H9 (cell line): ENCODE measurements around the gene KCTD20. TPM values are rescaled to one million over a fixed set of nuclear protein-coding genes. Genes with fewer than 3 reads are reported as not detected.

ENCODE experiments used
- DNase-seq: peaks from one replicate; pipeline ENCODE4 v3.0.0-alpha.2; 2017
- H2AFZ ChIP-seq: one replicate; pipeline ENCODE4 v1.6.1; 2013; ENCODE audit warnings: mild to moderate bottlenecking, low read length, control low read depth, moderate library complexity
- H2AK5ac ChIP-seq: 2 replicates; pipeline ENCODE4 v1.6.1; 2013; ENCODE audit warnings: low read length, control low read depth, mixed read lengths; ENCODE audit not compliant: insufficient read length
- H2BK120ac ChIP-seq: one replicate; pipeline ENCODE4 v1.6.1; 2013; ENCODE audit warnings: low read depth, mild to moderate bottlenecking, low read length, control low read depth, inconsistent platforms; ENCODE audit not compliant: poor library complexity, severe bottlenecking
- H2BK12ac ChIP-seq: 2 replicates; pipeline ENCODE4 v1.6.1; 2013; ENCODE audit warnings: low read length, control low read depth, mixed read lengths, low read depth; ENCODE audit not compliant: insufficient read length
- H2BK15ac ChIP-seq: 2 replicates; pipeline ENCODE4 v1.6.1; 2013; ENCODE audit warnings: low read depth, low read length, control low read depth
- H2BK20ac ChIP-seq: one replicate; pipeline ENCODE4 v1.6.1; 2013; ENCODE audit warnings: low read depth, mild to moderate bottlenecking, low read length, control low read depth, inconsistent platforms; ENCODE audit not compliant: poor library complexity, severe bottlenecking
- H2BK5ac ChIP-seq: 2 replicates; pipeline ENCODE4 v1.6.1; 2013; ENCODE audit warnings: low read length, control low read depth, mixed read lengths; ENCODE audit not compliant: insufficient read length
- H3K14ac ChIP-seq: 2 replicates; pipeline ENCODE4 v1.6.1; 2013; ENCODE audit warnings: low read length, control low read depth; ENCODE audit not compliant: insufficient read depth
- H3K18ac ChIP-seq: 2 replicates; pipeline ENCODE4 v1.6.1; 2013; ENCODE audit warnings: low read depth, mild to moderate bottlenecking, mixed read lengths, low read length, control low read depth; ENCODE audit not compliant: insufficient read length
- H3K23ac ChIP-seq: 2 replicates; pipeline ENCODE4 v1.6.1; 2013; ENCODE audit warnings: low read length, control low read depth, mixed read lengths, low read depth; ENCODE audit not compliant: insufficient read length
- H3K23me2 ChIP-seq: 2 replicates; pipeline ENCODE4 v1.6.1; 2013; ENCODE audit warnings: low read depth, mild to moderate bottlenecking, mixed read lengths, low read length, control low read depth; ENCODE audit not compliant: insufficient read length, poor library complexity, severe bottlenecking
- H3K27ac ChIP-seq: 2 replicates; pipeline ENCODE4 v1.5.1; 2013; ENCODE audit warnings: low read length, control low read depth, mixed read lengths, low read depth; ENCODE audit not compliant: insufficient read length
- H3K27me3 ChIP-seq: 2 replicates; pipeline ENCODE4 v1.6.1; 2013; ENCODE audit warnings: low read length, control low read depth, inconsistent platforms; ENCODE audit not compliant: insufficient read depth
- H3K4ac ChIP-seq: 2 replicates; pipeline ENCODE4 v1.6.1; 2013; ENCODE audit warnings: low read depth, mild to moderate bottlenecking, control low read depth, inconsistent platforms, low read length, moderate library complexity
- H3K4me1 ChIP-seq: 2 replicates; pipeline ENCODE4 v1.6.1; 2013; ENCODE audit warnings: low read length, control low read depth, inconsistent platforms; ENCODE audit not compliant: insufficient read depth
- H3K4me2 ChIP-seq: 2 replicates; pipeline ENCODE4 v1.6.1; 2013; ENCODE audit warnings: low read length, control low read depth, mixed read lengths; ENCODE audit not compliant: insufficient read length, insufficient read depth
- H3K56ac ChIP-seq: 2 replicates; pipeline ENCODE4 v1.6.1; 2013; ENCODE audit warnings: low read depth, mild to moderate bottlenecking, mixed read lengths, low read length, control low read depth; ENCODE audit not compliant: insufficient read length
- H3K79me1 ChIP-seq: 2 replicates; pipeline ENCODE4 v1.6.1; 2013; ENCODE audit warnings: low read depth, mild to moderate bottlenecking, moderate library complexity, low read length, control low read depth, inconsistent platforms; ENCODE audit not compliant: insufficient read depth, poor library complexity, severe bottlenecking
- H3K79me2 ChIP-seq: 2 replicates; pipeline ENCODE4 v1.6.1; 2013; ENCODE audit warnings: low read length, control low read depth, inconsistent platforms; ENCODE audit not compliant: insufficient read depth
- H3K9ac ChIP-seq: 2 replicates; pipeline ENCODE4 v1.6.1; 2013; ENCODE audit warnings: low read length, control low read depth, mixed read lengths; ENCODE audit not compliant: insufficient read length; ENCODE audit errors: extremely low read depth
- H3K9me3 ChIP-seq: one replicate; pipeline ENCODE4 v1.6.1; 2013; ENCODE audit warnings: low read depth, low read length, inconsistent platforms; ENCODE audit not compliant: control insufficient read depth
- H3T11ph ChIP-seq: one replicate; pipeline ENCODE4 v1.6.1; 2013; ENCODE audit warnings: mild to moderate bottlenecking, low read length, control low read depth, inconsistent platforms
- H4K20me1 ChIP-seq: one replicate; pipeline ENCODE4 v1.6.1; 2013; ENCODE audit not compliant: control insufficient read depth, insufficient read length, insufficient read depth
- H4K5ac ChIP-seq: 2 replicates; pipeline ENCODE4 v1.6.1; 2013; ENCODE audit warnings: low read depth, mild to moderate bottlenecking, mixed read lengths, low read length, control low read depth; ENCODE audit not compliant: insufficient read length
- H4K8ac ChIP-seq: replicated peaks from 2 replicates; pipeline ENCODE4 v1.6.1; 2013; ENCODE audit warnings: low read length, control low read depth, mixed read lengths, low read depth; ENCODE audit not compliant: insufficient read length
- H4K91ac ChIP-seq: 2 replicates; pipeline ENCODE4 v1.6.1; 2013; ENCODE audit warnings: low read depth, mild to moderate bottlenecking, moderate library complexity, mixed read lengths, low read length, control low read depth; ENCODE audit not compliant: insufficient read length
- H3K27ac Mint-ChIP-seq, 3 experiments: 2 replicates in 2 of 3; 3 replicates in 1 of 3; pipeline ENCODE4 v1.8.0; 2020 to 2021; ENCODE audit warnings: mixed read lengths in 3 of 3, mild to moderate bottlenecking in 1 of 3, moderate library complexity in 1 of 3
- H3K27me3 Mint-ChIP-seq: 2 replicates; pipeline ENCODE4 v1.8.0; 2021; ENCODE audit warnings: low read depth, mild to moderate bottlenecking, moderate library complexity, mixed read lengths
- H3K36me3 Mint-ChIP-seq, 3 experiments: 2 replicates in 2 of 3; 3 replicates in 1 of 3; pipeline ENCODE4 v1.8.0; 2020 to 2021; ENCODE audit warnings: low read depth in 3 of 3, mixed read lengths in 3 of 3; ENCODE audit not compliant: insufficient read depth in 1 of 3
- H3K4me1 Mint-ChIP-seq, 2 experiments: 2 replicates each; pipeline ENCODE4 v1.8.0; 2020; ENCODE audit warnings: mixed read lengths in 2 of 2
- H3K4me3 Mint-ChIP-seq, 2 experiments: 2 replicates in 1 of 2; 3 replicates in 1 of 2; pipeline ENCODE4 v1.8.0; 2020 to 2021; ENCODE audit warnings: mild to moderate bottlenecking in 2 of 2, mixed read lengths in 2 of 2, moderate library complexity in 1 of 2
- H3K9me3 Mint-ChIP-seq, 2 experiments: 2 replicates in 1 of 2; 3 replicates in 1 of 2; pipeline ENCODE4 v1.8.0; 2020; ENCODE audit warnings: mild to moderate bottlenecking in 2 of 2, mixed read lengths in 2 of 2, moderate library complexity in 1 of 2
- WGBS: extraction: QIAGEN DNeasy Blood & Tissue Kit; methylation state at CpG from one replicate; pipeline ENCODE4 v1.1.7; 2013; ENCODE audit warnings: missing lambda C conversion rate, low lambda C conversion rate, mixed read lengths; ENCODE audit not compliant: insufficient read length; ENCODE audit errors: extremely low coverage; 5-methylcytosine and 5-hydroxymethylcytosine counted together
- total RNA-seq: library from RNA; stranded (reverse); gene quantifications from 2 replicates; pipeline ENCODE4 v1.2.1, GENCODE V29; 2021
- TF ChIP-seq, protein P1 (sequence below): fragments of 200-600 bp; sonication (generic); conservative IDR thresholded peaks from 3 replicates; pipeline ENCODE4 v1.8.0; 2021; ENCODE audit warnings: antibody characterized with exemption, mild to moderate bottlenecking

KCTD20 gene
- total RNA-seq, 1 experiment from 2014 or later: 22.6 TPM

DNA sequence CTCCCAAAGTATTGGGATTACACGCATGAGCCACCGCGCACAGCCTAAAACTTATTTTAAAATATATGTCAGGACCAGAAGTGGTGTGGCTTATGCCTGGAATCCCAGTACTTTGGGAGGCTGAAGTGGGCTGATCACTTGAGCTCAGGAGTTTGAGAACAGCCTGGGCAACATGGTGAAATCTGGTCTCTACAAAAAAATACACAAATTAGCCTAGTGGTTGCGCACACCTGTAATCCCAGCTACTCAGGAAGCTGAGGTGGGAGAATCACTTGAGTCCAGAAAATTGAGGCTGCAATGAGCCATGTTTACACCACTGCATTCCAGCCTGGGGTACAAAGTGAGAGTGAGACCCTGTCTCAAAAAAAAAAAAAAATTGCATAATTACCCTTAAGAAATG is 13.9 kb upstream of the KCTD20 start:
- DNase-seq: no peak
- WGBS: no CpG with 5 or more reads among the region's 4 CpGs
- H3K27me3 Mint-ChIP-seq: no peaks in the 10 kb centered on the region; the same call in 1 of the 2 replicates

More for the DNA sequence above, 13.9 kb upstream of the KCTD20 start:
- Histone ChIP-seq H3K56ac (no peak overlapping the region), H4K91ac (no peak overlapping the region), H2BK20ac (no peak overlapping the region), H2BK120ac (no peak overlapping the region), H3K79me2 (no peaks in the 10 kb centered on the region), H3K23ac (no peak overlapping the region), H2AK5ac (no peak overlapping the region), H4K8ac (no peak overlapping the region), H4K20me1 (no peaks in the 10 kb centered on the region), H3T11ph (no peak overlapping the region), H3K27ac (no peak overlapping the region), H3K23me2 (no peaks in the 10 kb centered on the region), H3K4me1 (no peaks in the 10 kb centered on the region), H4K5ac (no peak overlapping the region), H2BK15ac (no peak overlapping the region), H3K4ac (no peak overlapping the region), H2AFZ (no peak overlapping the region), H3K14ac (no peak overlapping the region), H3K9ac (no peak overlapping the region), H2BK5ac (no peak overlapping the region), H3K27me3 (no peaks in the 10 kb centered on the region), H3K79me1 (no peaks in the 10 kb centered on the region), H3K9me3 (no peaks in the 10 kb centered on the region), H3K4me2 (no peak overlapping the region), H3K18ac (no peak overlapping the region), H2BK12ac (no peak overlapping the region)
- Mint-ChIP-seq H3K4me1 (peaks cover under 1 to 1% of the 10 kb centered on the region in 2 experiments; a peak in 3 of 4 replicates), H3K36me3 (no peaks in the 10 kb centered on the region), H3K4me3 (no peak overlapping the region), H3K9me3 (no peaks in the 10 kb centered on the region; a peak in 1 of 5 replicates), H3K27ac (no peak overlapping the region)
- TF ChIP-seq, protein P1, sequence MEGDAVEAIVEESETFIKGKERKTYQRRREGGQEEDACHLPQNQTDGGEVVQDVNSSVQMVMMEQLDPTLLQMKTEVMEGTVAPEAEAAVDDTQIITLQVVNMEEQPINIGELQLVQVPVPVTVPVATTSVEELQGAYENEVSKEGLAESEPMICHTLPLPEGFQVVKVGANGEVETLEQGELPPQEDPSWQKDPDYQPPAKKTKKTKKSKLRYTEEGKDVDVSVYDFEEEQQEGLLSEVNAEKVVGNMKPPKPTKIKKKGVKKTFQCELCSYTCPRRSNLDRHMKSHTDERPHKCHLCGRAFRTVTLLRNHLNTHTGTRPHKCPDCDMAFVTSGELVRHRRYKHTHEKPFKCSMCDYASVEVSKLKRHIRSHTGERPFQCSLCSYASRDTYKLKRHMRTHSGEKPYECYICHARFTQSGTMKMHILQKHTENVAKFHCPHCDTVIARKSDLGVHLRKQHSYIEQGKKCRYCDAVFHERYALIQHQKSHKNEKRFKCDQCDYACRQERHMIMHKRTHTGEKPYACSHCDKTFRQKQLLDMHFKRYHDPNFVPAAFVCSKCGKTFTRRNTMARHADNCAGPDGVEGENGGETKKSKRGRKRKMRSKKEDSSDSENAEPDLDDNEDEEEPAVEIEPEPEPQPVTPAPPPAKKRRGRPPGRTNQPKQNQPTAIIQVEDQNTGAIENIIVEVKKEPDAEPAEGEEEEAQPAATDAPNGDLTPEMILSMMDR: no peak
